HepG2 (cell line): ENCODE data around the gene DMXL2. TPM values are rescaled to one million over a fixed set of nuclear protein-coding genes. Genes with fewer than 3 reads are reported as not detected.

ENCODE experiments used
- ATAC-seq: fragments of 200-7000 bp; cut with Tn5 transposase; 3 replicates; pipeline ENCODE4 v1.9.1; 2020; ENCODE audit warnings: mild to moderate bottlenecking, moderate library complexity
- BruUV-seq: library from RNA; stranded (reverse); fragments of 400-500 nt; replicated peaks from 2 replicates; lab custom pipeline; 2021; lab: Mats Ljungman, UMichigan
- CTCF ChIA-PET: fragments of 300-600 bp; formaldehyde crosslinking; extraction: SDS; loops from one replicate; lab custom pipeline; 2021; ENCODE audit warnings: low total read pairs, inconsistent platforms, low intra/inter-chr PET ratio; lab: Yijun Ruan, JAX
- POLR2A ChIA-PET: fragments of 350-600 bp; sonication (Branson Sonifier 250); formaldehyde crosslinking; loops from one replicate; lab custom pipeline; 2020; ENCODE audit warnings: antibody characterized with exemption, inconsistent platforms; lab: Yijun Ruan, JAX
- DNase-seq: peaks from one replicate; pipeline ENCODE4 v3.0.0-alpha.2; 2015; ENCODE audit warnings: low spot score
- FAIRE-seq: peaks from 3 replicates; lab custom pipeline; 2011; peaks lifted over from hg19 to GRCh38; lab: Jason Lieb, UNC
- H2AFZ ChIP-seq: one replicate; pipeline ENCODE4 v1.6.1; 2011; ENCODE audit warnings: low read length, inconsistent platforms
- H3K27ac ChIP-seq: fragments of 300-600 bp; 3 replicates; pipeline ENCODE4 v1.8.0; 2011; ENCODE audit warnings: mixed run types, mild to moderate bottlenecking, mixed read lengths, low read length, inconsistent platforms; ENCODE audit not compliant: insufficient read depth; ENCODE audit errors: extremely low read length
- H3K27me3 ChIP-seq, 2 experiments: fragments of 200-600 bp in 1 of 2; 2 replicates in 1 of 2; 3 replicates in 1 of 2; pipeline versions ENCODE4 v1.6.0 to v1.8.0; 2011; ENCODE audit warnings: low read length in 2 of 2, mild to moderate bottlenecking in 2 of 2, moderate library complexity in 2 of 2, inconsistent platforms in 1 of 2; ENCODE audit not compliant: insufficient read depth in 2 of 2, control insufficient read depth in 1 of 2
- H3K36me3 ChIP-seq, 2 experiments: fragments of 200-600 bp in 1 of 2; replicated peaks in 1 of 2; 2 replicates in 1 of 2; 3 replicates in 1 of 2; pipeline versions ENCODE4 v1.5.1 to v1.8.0; 2011; ENCODE audit warnings: low read length in 2 of 2, inconsistent platforms in 1 of 2; ENCODE audit not compliant: insufficient read depth in 2 of 2, control insufficient read depth in 1 of 2
- H3K4me1 ChIP-seq: 2 replicates; pipeline ENCODE4 v1.5.1; 2012; ENCODE audit warnings: low read length, inconsistent platforms; ENCODE audit not compliant: insufficient read depth
- H3K4me2 ChIP-seq: 2 replicates; pipeline ENCODE4 v1.6.0; 2011; ENCODE audit warnings: low read depth, low read length, inconsistent platforms
- H3K4me3 ChIP-seq, 3 experiments: fragments of 200-600 bp in 1 of 3; sonication (generic), shearing (Covaris generic) in 1 of 3; replicated peaks in 1 of 3; 2 replicates each; pipeline ENCODE4 v1.5.1; 2011 to 2016; ENCODE audit warnings: low read length in 3 of 3, inconsistent platforms in 2 of 3, low read depth in 2 of 3, mild to moderate bottlenecking in 2 of 3, control low read depth in 1 of 3, mixed read lengths in 1 of 3; ENCODE audit not compliant: insufficient read depth in 1 of 3
- H3K79me2 ChIP-seq: one replicate; pipeline ENCODE4 v1.6.1; 2011; ENCODE audit warnings: low read length, inconsistent platforms; ENCODE audit not compliant: insufficient read depth
- H3K9ac ChIP-seq: 2 replicates; pipeline ENCODE4 v1.6.0; 2011; ENCODE audit warnings: mild to moderate bottlenecking, low read depth, low read length, inconsistent platforms; ENCODE audit not compliant: insufficient read depth
- H3K9me3 ChIP-seq: 2 replicates; pipeline ENCODE4 v1.5.1; 2012; ENCODE audit warnings: mild to moderate bottlenecking, low read length
- H4K20me1 ChIP-seq: 2 replicates; pipeline ENCODE4 v1.6.0; 2011; ENCODE audit warnings: inconsistent platforms, mild to moderate bottlenecking, low read length, moderate library complexity; ENCODE audit not compliant: insufficient read depth
- CERS6 ChIP-seq: sonication (generic); formaldehyde crosslinking; IDR thresholded peaks from 2 replicates; pipeline ENCODE4 v1.5.0; 2020; ENCODE audit warnings: missing genetic modification reagents
- MTA3 ChIP-seq: sonication (generic); formaldehyde crosslinking; IDR thresholded peaks from 2 replicates; pipeline ENCODE4 v1.4.0; 2020; ENCODE audit warnings: missing genetic modification reagents
- SYNCRIP ChIP-seq: fragments of 200-400 bp; formaldehyde crosslinking; IDR thresholded peaks from 2 replicates; pipeline ENCODE4 v1.6.1; 2018; ENCODE audit warnings: mild to moderate bottlenecking, low read depth, low read length; ENCODE audit not compliant: insufficient read depth
- TFE3 ChIP-seq: IDR thresholded peaks from 2 replicates; pipeline ENCODE4 v1.6.1; 2016
- ZBTB25 ChIP-seq: IDR thresholded peaks from 2 replicates; pipeline ENCODE4 v1.6.1; 2018; ENCODE audit warnings: missing genetic modification reagents
- ZFP36 ChIP-seq: fragments of 150-350 bp; IDR thresholded peaks from 2 replicates; pipeline ENCODE4 v1.6.1; 2018; ENCODE audit warnings: borderline replicate concordance, low read length, low read depth; ENCODE audit not compliant: partially characterized antibody
- ZNF383 ChIP-seq: sonication (generic); formaldehyde crosslinking; IDR thresholded peaks from 2 replicates; pipeline ENCODE4 v1.4.0; 2020; ENCODE audit warnings: missing genetic modification reagents, mild to moderate bottlenecking, borderline replicate concordance
- ZNF451 ChIP-seq: sonication (generic); formaldehyde crosslinking; IDR thresholded peaks from 2 replicates; pipeline ENCODE4 v1.5.0; 2020; ENCODE audit warnings: mild to moderate bottlenecking, missing genetic modification reagents
- ZNF460 ChIP-seq: sonication (generic); formaldehyde crosslinking; IDR thresholded peaks from 2 replicates; pipeline ENCODE4 v1.5.1; 2020; ENCODE audit warnings: missing genetic modification reagents, mild to moderate bottlenecking, borderline replicate concordance
- ZNF773 ChIP-seq: sonication (generic); formaldehyde crosslinking; IDR thresholded peaks from 2 replicates; pipeline ENCODE4 v1.4.0; 2020; ENCODE audit warnings: missing genetic modification reagents, borderline replicate concordance
- ZNF775 ChIP-seq: sonication (generic); formaldehyde crosslinking; IDR thresholded peaks from 2 replicates; pipeline ENCODE4 v1.4.0; 2020; ENCODE audit warnings: missing genetic modification reagents, mild to moderate bottlenecking, moderate library complexity, borderline replicate concordance
- ZSCAN29 ChIP-seq: sonication (generic); formaldehyde crosslinking; conservative IDR thresholded peaks from 2 replicates; pipeline ENCODE4 v1.4.0; 2020; ENCODE audit warnings: mild to moderate bottlenecking, missing genetic modification reagents
- WGBS: methylation state at CpG from one replicate; pipeline ENCODE4 v1.1.6; 2017; ENCODE audit warnings: low lambda C conversion rate; 5-methylcytosine and 5-hydroxymethylcytosine counted together
- in situ Hi-C: cut with HindIII; loops from 2 replicates; pipeline ENCODE4 v1.10.0; 2017; ENCODE audit warnings: low pct_unique_long_range_greater_than_20kb; ENCODE audit not compliant: extremely low pct_ligation_motif_present
- intact Hi-C: fragments of 100-400 bp; cut with micrococcal nuclease; formaldehyde crosslinking; loops from one replicate; pipeline ENCODE4 v1.10.0; 2022; ENCODE audit not compliant: unreplicated experiment
- polyA plus RNA-seq, 8 experiments: library from polyadenylated mRNA; depleted of rRNA in 3 of 8; stranded (reverse) in 7 of 8; unstranded in 1 of 8; fragments of >200 nt; fragmentation: Illumina TruSeq in 4 of 8; extraction: Trizol in 4 of 8; gene quantifications; 2 replicates each; pipeline versions ENCODE4 v1.2.1 to v1.2.3, GENCODE V29; 2011 to 2016; ENCODE audit warnings: low read depth in 4 of 8, missing spikeins in 1 of 8, mixed read lengths in 1 of 8; ENCODE audit not compliant: insufficient read depth in 1 of 8
- total RNA-seq, 5 experiments: library from RNA; depleted of rRNA; stranded (reverse); fragments of >200 nt; fragmentation: Illumina TruSeq; extraction: Trizol; gene quantifications; 2 replicates each; pipeline ENCODE4 v1.2.3, GENCODE V29; 2016; ENCODE audit warnings: low read depth in 1 of 5

DMXL2 gene
- total and polyA plus RNA-seq, 2 of the 13 experiments (the other 11 are each of a cell fraction or from before 2014, with no cell fraction given) = 11.6 to 15.3 TPM

GRCh38 chr15:51496246-51496645 lies 126.3 kb downstream of the DMXL2 start:
- ATAC-seq (no peak), FAIRE-seq (no peak), DNase-seq (no peak)
- H3K36me3 ChIP-seq = no peaks in the 10 kb centered on the region; a peak in 1 of 5 replicates
- intact Hi-C loops = loop anchor here (5.0 kb wide), 1 partner anchor 114 kb away; no protein-coding TSS in a partner anchor
- no peaks in the 10 kb centered on the region for H4K20me1 ChIP-seq
- peaks cover 21% of the 10 kb centered on the region for H3K4me1 ChIP-seq
- POLR2A ChIA-PET = no interaction called here
- CTCF ChIA-PET = no interaction called here
- in situ Hi-C loops = no loop called here
- no peaks in the 10 kb centered on the region for H3K79me2 ChIP-seq
- 83% methylated on average over 1 of the region's 1 CpG for WGBS
- no peak for TF ChIP-seq ZNF451 (CRISPR knock-in tag)
- no peak for TF ChIP-seq ZNF460 (CRISPR knock-in tag)
- no peak for TF ChIP-seq ZSCAN29 (CRISPR knock-in tag)
- no peak for TF ChIP-seq ZNF383 (CRISPR knock-in tag)
- no peak for TF ChIP-seq ZNF775 (CRISPR knock-in tag)
- no peak for TF ChIP-seq CERS6 (CRISPR knock-in tag)
- no peak for TF ChIP-seq ZBTB25 (CRISPR knock-in tag)
- TF ChIP-seq ZFP36 = no peak
- no peak for TF ChIP-seq TFE3 (CRISPR knock-in tag)
- no peak for TF ChIP-seq SYNCRIP
- TF ChIP-seq ZNF773 = no peak
- no peak for TF ChIP-seq MTA3 (CRISPR knock-in tag)
- no peak overlapping the region for H3K9ac ChIP-seq
- H3K4me2 ChIP-seq = no peak overlapping the region
- no peak overlapping the region for H3K4me3 ChIP-seq
- H2AFZ ChIP-seq = no peak overlapping the region
- no peaks in the 10 kb centered on the region for H3K27me3 ChIP-seq
- no peak overlapping the region for H3K27ac ChIP-seq
- H3K9me3 ChIP-seq = no peaks in the 10 kb centered on the region
- BruUV-seq = no TSS peak
